IMR-90 (cell line): ENCODE data around the gene PAK4. TPM values are rescaled to one million over a fixed set of nuclear protein-coding genes. Genes with fewer than 3 reads are reported as not detected.

Source experiments
- ATAC-seq: fragments of 200-7000 bp; cut with Tn5 transposase; 2 replicates; pipeline ENCODE4 v1.9.1; 2020; ENCODE audit warnings: low read depth, mild to moderate bottlenecking, moderate library complexity
- BruUV-seq: library from RNA; stranded (reverse); fragments of 400-500 nt; replicated peaks from 2 replicates; lab custom pipeline; 2021; lab: Mats Ljungman, UMichigan
- CTCF ChIA-PET: fragments of 300-600 bp; formaldehyde crosslinking; extraction: SDS; loops from one replicate; lab custom pipeline; 2021; ENCODE audit warnings: antibody characterized with exemption; lab: Yijun Ruan, JAX
- POLR2A ChIA-PET: fragments of 300-600 bp; sonication (Branson Sonifier 250); formaldehyde crosslinking; loops from one replicate; lab custom pipeline; 2022; ENCODE audit warnings: antibody characterized with exemption; ENCODE audit not compliant: unreplicated experiment; lab: Charles Lee
- DNase-seq: peaks from one replicate; pipeline ENCODE4 v3.0.0; 2013
- H2AFZ ChIP-seq: replicated peaks from 2 replicates; pipeline ENCODE3; 2013; ENCODE audit warnings: low read length, mild to moderate bottlenecking; ENCODE audit not compliant: poor library complexity
- H2AK5ac ChIP-seq: 2 replicates; pipeline ENCODE4 v1.6.1; 2013; ENCODE audit warnings: low read depth, low read length, inconsistent platforms
- H2AK9ac ChIP-seq: replicated peaks from 2 replicates; pipeline ENCODE3; 2013; ENCODE audit warnings: mild to moderate bottlenecking, low read depth, low read length, moderate library complexity; ENCODE audit not compliant: poor library complexity
- H2BK120ac ChIP-seq: 2 replicates; pipeline ENCODE4 v1.6.1; 2013; ENCODE audit warnings: low read depth, low read length, inconsistent platforms
- H2BK15ac ChIP-seq: 3 replicates; pipeline ENCODE4 v1.6.1; 2013; ENCODE audit warnings: low read depth, low read length, inconsistent platforms
- H2BK20ac ChIP-seq: 2 replicates; pipeline ENCODE4 v1.6.1; 2013; ENCODE audit warnings: low read depth, mild to moderate bottlenecking, inconsistent platforms, low read length, moderate library complexity
- H2BK5ac ChIP-seq: 2 replicates; pipeline ENCODE4 v1.6.1; 2013; ENCODE audit warnings: mild to moderate bottlenecking, low read depth, low read length, inconsistent platforms; ENCODE audit not compliant: poor library complexity, severe bottlenecking
- H3K14ac ChIP-seq: replicated peaks from 2 replicates; pipeline ENCODE4 v1.6.1; 2013; ENCODE audit warnings: low read depth, low read length, inconsistent platforms
- H3K18ac ChIP-seq: 2 replicates; pipeline ENCODE4 v1.6.1; 2013; ENCODE audit warnings: low read depth, low read length, control low read depth
- H3K23ac ChIP-seq: 2 replicates; pipeline ENCODE4 v1.6.1; 2013; ENCODE audit warnings: low read depth, low read length, inconsistent platforms
- H3K27ac ChIP-seq: 2 replicates; pipeline ENCODE4 v1.5.1; 2013; ENCODE audit warnings: mild to moderate bottlenecking, control low read depth, low read length; ENCODE audit not compliant: insufficient read depth
- H3K27me3 ChIP-seq: 2 replicates; pipeline ENCODE4 v1.6.1; 2013; ENCODE audit warnings: low read length; ENCODE audit not compliant: control insufficient read depth, insufficient read depth
- H3K36me3 ChIP-seq: 2 replicates; pipeline ENCODE4 v1.6.1; 2013; ENCODE audit warnings: low read length, mixed read lengths; ENCODE audit not compliant: control insufficient read depth, insufficient read depth
- H3K4ac ChIP-seq: 2 replicates; pipeline ENCODE4 v1.6.1; 2013; ENCODE audit warnings: low read depth, low read length, inconsistent platforms
- H3K4me1 ChIP-seq: 2 replicates; pipeline ENCODE4 v1.6.1; 2013; ENCODE audit warnings: low read length, mixed read lengths; ENCODE audit not compliant: control insufficient read depth, insufficient read depth
- H3K4me2 ChIP-seq: 2 replicates; pipeline ENCODE4 v1.6.1; 2013; ENCODE audit warnings: low read depth, mild to moderate bottlenecking, control low read depth, low read length, moderate library complexity
- H3K4me3 ChIP-seq: 2 replicates; pipeline ENCODE4 v1.5.1; 2013; ENCODE audit warnings: low read depth, mild to moderate bottlenecking, control low read depth, low read length, moderate library complexity; ENCODE audit not compliant: insufficient read depth
- H3K56ac ChIP-seq: 2 replicates; pipeline ENCODE4 v1.6.1; 2013; ENCODE audit warnings: low read length, inconsistent platforms; ENCODE audit not compliant: insufficient read depth; ENCODE audit errors: extremely low read depth
- H3K79me1 ChIP-seq, 2 experiments: 2 replicates each; pipeline ENCODE4 v1.6.1; 2013; ENCODE audit warnings: low read length in 2 of 2, inconsistent platforms in 1 of 2, low read depth in 1 of 2
- H3K9ac ChIP-seq: 2 replicates; pipeline ENCODE4 v1.6.1; 2013; ENCODE audit warnings: low read depth, low read length, control low read depth
- H3K9me1 ChIP-seq: 2 replicates; pipeline ENCODE4 v1.6.1; 2013; ENCODE audit warnings: low read length, inconsistent platforms; ENCODE audit not compliant: insufficient read depth
- H3K9me3 ChIP-seq: 2 replicates; pipeline ENCODE4 v1.6.1; 2013; ENCODE audit warnings: low read length; ENCODE audit not compliant: control insufficient read depth, insufficient read depth
- H4K20me1 ChIP-seq: 2 replicates; pipeline ENCODE4 v1.6.1; 2013; ENCODE audit warnings: low read length, inconsistent platforms; ENCODE audit not compliant: insufficient read depth
- H4K5ac ChIP-seq: 2 replicates; pipeline ENCODE4 v1.6.1; 2013; ENCODE audit warnings: mild to moderate bottlenecking, low read depth, low read length, control low read depth
- H4K8ac ChIP-seq, 2 experiments: 2 replicates each; pipeline ENCODE4 v1.6.1; 2013; ENCODE audit warnings: low read depth in 2 of 2, low read length in 2 of 2, control low read depth in 1 of 2, inconsistent platforms in 1 of 2
- H4K91ac ChIP-seq: 2 replicates; pipeline ENCODE4 v1.6.1; 2013; ENCODE audit warnings: low read depth, low read length, inconsistent platforms; ENCODE audit not compliant: insufficient read depth
- CHD1 ChIP-seq: IDR thresholded peaks from 2 replicates; pipeline ENCODE4 v1.6.1; 2012; ENCODE audit warnings: low read depth, low read length, improper control_type of control experiment
- MAFK ChIP-seq: IDR thresholded peaks from 2 replicates; pipeline ENCODE4 v1.6.1; 2012; ENCODE audit warnings: low read depth, low read length, improper control_type of control experiment
- RFX5 ChIP-seq: IDR thresholded peaks from 2 replicates; pipeline ENCODE4 v1.8.0; 2012; ENCODE audit warnings: low read depth, mild to moderate bottlenecking, low read length, moderate library complexity
- SMC3 ChIP-seq: fragments of 150-350 bp; IDR thresholded peaks from 2 replicates; pipeline ENCODE4 v1.6.1; 2016; ENCODE audit warnings: low read depth, mild to moderate bottlenecking, antibody characterized with exemption, low read length, moderate library complexity
- WGBS, 2 experiments: methylation state at CpG; one replicate each; pipeline versions ENCODE4 v1.1.5 to v1.1.7; 2013; ENCODE audit warnings: missing lambda C conversion rate in 2 of 2; ENCODE audit not compliant: insufficient read length in 1 of 2; ENCODE audit errors: extremely low coverage in 2 of 2; 5-methylcytosine and 5-hydroxymethylcytosine counted together
- dilution Hi-C: fragments of 300-500 bp; cut with HindIII; formaldehyde crosslinking; loops from one replicate; pipeline ENCODE4 v1.14.3; 2018; ENCODE audit warnings: low sequenced_read_pairs; ENCODE audit not compliant: unreplicated experiment
- in situ Hi-C: fragments of 300-500 bp; cut with MboI; formaldehyde crosslinking; loops from 3 replicates; pipeline ENCODE4 v1.14.3; 2019; ENCODE audit warnings: low sequenced_read_pairs, inconsistent platforms, mixed read lengths
- intact Hi-C: fragments of 100-400 bp; cut with micrococcal nuclease; formaldehyde crosslinking; loops from 2 replicates; pipeline ENCODE4 v1.10.0; 2022
- polyA plus RNA-seq, 3 experiments: library from polyadenylated mRNA; depleted of rRNA; stranded (reverse); fragments of >200 nt; gene quantifications; 2 replicates each; pipeline ENCODE4 v1.2.3, GENCODE V29; 2012; ENCODE audit warnings: low replicate concordance in 1 of 3
- total RNA-seq: library from RNA; depleted of rRNA; stranded (reverse); fragments of >200 nt; gene quantifications from 2 replicates; pipeline ENCODE4 v1.2.3, GENCODE V29; 2012

The PAK4 gene
- total and polyA plus RNA-seq, 2 of the 4 experiments (the other 2 are of a cell fraction), result 2.0 to 27.2 TPM

GRCh38 chr19:39130337-39131254 lies 5.0 kb downstream of the PAK4 start:
- no TSS peak for BruUV-seq

More at GRCh38 chr19:39130337-39131254, 5.0 kb downstream of the PAK4 start:
- Histone ChIP-seq H2BK20ac (no peak overlapping the region), H2AFZ (no peak overlapping the region), H3K14ac (no peak overlapping the region; the same call in 1 of the 2 replicates), H3K9me3 (no peaks in the 10 kb centered on the region), H3K9me1 (peaks cover 2% of the 10 kb centered on the region; the same call in 1 of the 2 replicates), H2AK9ac (peak overlapping the region; percentile 44), H3K56ac (no peak overlapping the region), H2AK5ac (no peak overlapping the region; the same call in 1 of the 2 replicates), H3K4ac (no peak overlapping the region), H3K4me1 (peaks cover 10% of the 10 kb centered on the region; the same call in 1 of the 2 replicates), H3K23ac (no peak overlapping the region), H3K36me3 (no peaks in the 10 kb centered on the region), H4K5ac (no peak overlapping the region), H2BK15ac (no peak overlapping the region), H2BK5ac (no peak overlapping the region), H3K4me3 (no peak overlapping the region), H3K18ac (no peak overlapping the region), H3K4me2 (no peak overlapping the region), H2BK120ac (no peak overlapping the region), H3K79me1 (peaks cover 40 to 87% of the 10 kb centered on the region in 2 experiments), H4K20me1 (peaks cover 54% of the 10 kb centered on the region), H3K9ac (no peak overlapping the region), H4K91ac (no peak overlapping the region), H3K27me3 (no peaks in the 10 kb centered on the region), H3K27ac (no peak overlapping the region), H4K8ac (no peak overlapping the region)
- in situ Hi-C loops, result no loop called here
- no peak for ATAC-seq
- TF ChIP-seq SMC3 (no peak), MAFK (no peak), CHD1 (no peak), RFX5 (no peak)
- 85% methylated on average over 6 of the region's 22 CpGs; no CpG with 5 or more reads in 1 of the 2 experiments for WGBS, 2 experiments
- no peak for DNase-seq
- CTCF ChIA-PET, result no interaction called here
- POLR2A ChIA-PET, result no interaction called here
- intact Hi-C loops, result no loop called here
- dilution Hi-C loops, result no loop called here
